Nephron progenitor cell (in vitro differentiated cells): ENCODE measurements around the gene BLCAP.

Experiments
- DNase-seq: peaks from one replicate; pipeline ENCODE4 v3.0.0; 2021
- H3K27ac Mint-ChIP-seq: 2 replicates; pipeline ENCODE4 v1.8.0; 2021; ENCODE audit warnings: mild to moderate bottlenecking, moderate library complexity, mixed read lengths
- H3K27me3 Mint-ChIP-seq: 2 replicates; pipeline ENCODE4 v1.8.0; 2021; ENCODE audit warnings: mild to moderate bottlenecking, low read depth, mixed read lengths; ENCODE audit not compliant: poor library complexity
- H3K36me3 Mint-ChIP-seq: 2 replicates; pipeline ENCODE4 v1.8.0; 2021; ENCODE audit warnings: low read depth, mixed read lengths
- H3K4me1 Mint-ChIP-seq: 2 replicates; pipeline ENCODE4 v1.8.0; 2021; ENCODE audit warnings: mixed read lengths
- H3K4me3 Mint-ChIP-seq: 2 replicates; pipeline ENCODE4 v1.8.0; 2021; ENCODE audit warnings: mild to moderate bottlenecking, moderate library complexity, mixed read lengths
- H3K9me3 Mint-ChIP-seq: 2 replicates; pipeline ENCODE4 v1.8.0; 2021; ENCODE audit warnings: mild to moderate bottlenecking, moderate library complexity, mixed read lengths
- TF ChIP-seq, protein P1 (sequence below): fragments of 200-600 bp; sonication (generic); IDR thresholded peaks from 2 replicates; pipeline ENCODE4 v1.5.0; 2021; ENCODE audit warnings: antibody characterized with exemption

Gene BLCAP

DNA sequence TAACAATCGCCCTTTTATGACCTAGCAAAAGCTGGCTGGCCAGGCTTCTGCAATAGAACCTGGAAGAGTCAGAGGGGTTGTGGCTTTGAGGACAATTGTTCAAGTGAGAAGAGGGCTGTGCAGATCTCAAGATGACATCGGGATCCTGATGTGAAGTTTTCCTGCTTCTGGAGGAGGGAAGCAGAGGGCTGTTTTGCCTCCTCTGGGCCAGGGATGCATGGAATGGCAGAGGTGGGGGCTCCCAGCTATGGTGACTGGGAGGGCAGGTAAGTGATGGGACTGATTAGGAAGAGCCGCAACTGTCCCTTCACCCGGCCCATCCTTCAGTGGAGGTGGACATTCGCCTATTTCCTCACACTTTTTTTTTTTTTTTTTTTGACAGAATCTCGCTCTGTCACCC lies 43.4 kb upstream of the BLCAP start:
- Mint-ChIP-seq H3K4me1 (peaks cover 31% of the 10 kb centered on the region), H3K27me3 (peaks cover 20% of the 10 kb centered on the region), H3K36me3 (no peaks in the 10 kb centered on the region), H3K9me3 (no peaks in the 10 kb centered on the region), H3K27ac (no peak overlapping the region), H3K4me3 (no peak overlapping the region)
- no peak for DNase-seq
- TF ChIP-seq, protein P1, sequence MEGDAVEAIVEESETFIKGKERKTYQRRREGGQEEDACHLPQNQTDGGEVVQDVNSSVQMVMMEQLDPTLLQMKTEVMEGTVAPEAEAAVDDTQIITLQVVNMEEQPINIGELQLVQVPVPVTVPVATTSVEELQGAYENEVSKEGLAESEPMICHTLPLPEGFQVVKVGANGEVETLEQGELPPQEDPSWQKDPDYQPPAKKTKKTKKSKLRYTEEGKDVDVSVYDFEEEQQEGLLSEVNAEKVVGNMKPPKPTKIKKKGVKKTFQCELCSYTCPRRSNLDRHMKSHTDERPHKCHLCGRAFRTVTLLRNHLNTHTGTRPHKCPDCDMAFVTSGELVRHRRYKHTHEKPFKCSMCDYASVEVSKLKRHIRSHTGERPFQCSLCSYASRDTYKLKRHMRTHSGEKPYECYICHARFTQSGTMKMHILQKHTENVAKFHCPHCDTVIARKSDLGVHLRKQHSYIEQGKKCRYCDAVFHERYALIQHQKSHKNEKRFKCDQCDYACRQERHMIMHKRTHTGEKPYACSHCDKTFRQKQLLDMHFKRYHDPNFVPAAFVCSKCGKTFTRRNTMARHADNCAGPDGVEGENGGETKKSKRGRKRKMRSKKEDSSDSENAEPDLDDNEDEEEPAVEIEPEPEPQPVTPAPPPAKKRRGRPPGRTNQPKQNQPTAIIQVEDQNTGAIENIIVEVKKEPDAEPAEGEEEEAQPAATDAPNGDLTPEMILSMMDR, result no peak

GRCh38 chr20:37570419-37570818 lies 42.7 kb upstream of the BLCAP start:
- peaks cover 33% of the 10 kb centered on the region for H3K4me1 Mint-ChIP-seq
- H3K27ac Mint-ChIP-seq, result no peak overlapping the region
- H3K36me3 Mint-ChIP-seq, result no peaks in the 10 kb centered on the region
- no peak overlapping the region for H3K4me3 Mint-ChIP-seq
- H3K27me3 Mint-ChIP-seq, result peaks cover 20% of the 10 kb centered on the region
- no peaks in the 10 kb centered on the region for H3K9me3 Mint-ChIP-seq
- TF ChIP-seq, protein P1, result no peak
- no peak for DNase-seq

GRCh38 chr20:37567671-37568588 lies 40.3 kb upstream of the BLCAP start:
- Mint-ChIP-seq H3K27me3 (peaks cover 23% of the 10 kb centered on the region), H3K4me3 (peak overlapping the region; percentile 75), H3K36me3 (no peaks in the 10 kb centered on the region), H3K4me1 (peaks cover 47% of the 10 kb centered on the region), H3K9me3 (no peaks in the 10 kb centered on the region), H3K27ac (no peak overlapping the region)
- TF ChIP-seq, protein P1, result no peak
- DNase-seq, result peak; percentile 41

GRCh38 chr20:37567331-37567665 lies 39.6 kb upstream of the BLCAP start:
- no peaks in the 10 kb centered on the region for H3K36me3 Mint-ChIP-seq
- H3K9me3 Mint-ChIP-seq, result no peaks in the 10 kb centered on the region
- no peak for DNase-seq
- TF ChIP-seq, protein P1, result no peak
- H3K4me3 Mint-ChIP-seq, result peak overlapping the region; percentile 75
- H3K27ac Mint-ChIP-seq, result no peak overlapping the region
- peaks cover 49% of the 10 kb centered on the region for H3K4me1 Mint-ChIP-seq
- H3K27me3 Mint-ChIP-seq, result peaks cover 23% of the 10 kb centered on the region

- TF ChIP-seq, protein P1, result no peak
- no peak overlapping the region for H3K27ac Mint-ChIP-seq
- H3K36me3 Mint-ChIP-seq, result no peaks in the 10 kb centered on the region
Observed at GRCh38 chr20:37566590-37567330, 39.1 kb upstream of the BLCAP start.

More at GRCh38 chr20:37566590-37567330, 39.1 kb upstream of the BLCAP start:
- Mint-ChIP-seq H3K4me3 (peak overlapping the region; percentile 28), H3K9me3 (no peaks in the 10 kb centered on the region), H3K27me3 (peaks cover 23% of the 10 kb centered on the region), H3K4me1 (peaks cover 52% of the 10 kb centered on the region)
- DNase-seq, result no peak
